Measurements from ENCODE around the gene SPAG6. TPM values are rescaled to one million over a fixed set of nuclear protein-coding genes. Genes with fewer than 3 reads are reported as not detected.

The SPAG6 gene
- polyA plus RNA-seq, 3 donors = 0.11 to 0.13 TPM; not detected in 1

- Histone ChIP-seq H3K9ac (ENCODE audit: insufficient read depth, low read length, poor library complexity, severe bottlenecking) (no peak overlapping the region), H3K4me3 (replicated peaks in 1 of 3; ENCODE audit: low read depth in 2 of 3, low read length in 3 of 3) (no peak overlapping the region), H3K27me3 (ENCODE audit: control insufficient read depth in 2 of 2, insufficient read depth in 2 of 2, low read length in 2 of 2) (no peaks in the 10 kb centered on the region), H3K4me2 (replicated peaks; ENCODE audit: extremely low read depth, low read length, poor library complexity, severe bottlenecking) (no peak overlapping the region), H3K79me2 (ENCODE audit: insufficient read depth, low read length) (no peaks in the 10 kb centered on the region), H4K20me1 (ENCODE audit: insufficient read depth, low read length) (no peaks in the 10 kb centered on the region), H3K9me3 (replicated peaks in 1 of 2; ENCODE audit: control insufficient read depth in 1 of 2, insufficient read depth in 1 of 2, low read length in 2 of 2) (no peaks in the 10 kb centered on the region), H3K27ac (ENCODE audit: low read depth in 1 of 2, low read length in 2 of 2) (no peak overlapping the region), H2AFZ (ENCODE audit: insufficient read depth, low read depth, low read length, poor library complexity, severe bottlenecking) (no peak overlapping the region), H3K36me3 (replicated peaks in 1 of 2; ENCODE audit: control insufficient read depth in 1 of 2, insufficient read depth in 2 of 2, low read length in 2 of 2) (no peaks in the 10 kb centered on the region), H3K4me1 (ENCODE audit: control insufficient read depth in 1 of 2, insufficient read depth in 2 of 2, low read length in 2 of 2) (no peaks in the 10 kb centered on the region)
- Mint-ChIP-seq H3K27ac (no peak overlapping the region), H3K9me3 (no peaks in the 10 kb centered on the region), H3K4me1 (no peaks in the 10 kb centered on the region), H3K36me3 (no peaks in the 10 kb centered on the region), H3K4me3 (no peak overlapping the region), H3K27me3 (ENCODE audit: low read depth in 3 of 3) (peaks cover 0 to 6% (median 3%) of the 10 kb centered on the region in 3 donors)
- no peak for TF ChIP-seq CTCF (IDR thresholded peaks at IDR 0.05)
- no peak for DNase-seq
- intact Hi-C loops (cut with micrococcal nuclease) = no loop called here
- WGBS (ENCODE audit: insufficient coverage) = 83% methylated on average over 4 of the region's 9 CpGs
These were observed 113.2 kb downstream of the SPAG6 start for GRCh38 chr10:22458272-22459038.

DNA sequence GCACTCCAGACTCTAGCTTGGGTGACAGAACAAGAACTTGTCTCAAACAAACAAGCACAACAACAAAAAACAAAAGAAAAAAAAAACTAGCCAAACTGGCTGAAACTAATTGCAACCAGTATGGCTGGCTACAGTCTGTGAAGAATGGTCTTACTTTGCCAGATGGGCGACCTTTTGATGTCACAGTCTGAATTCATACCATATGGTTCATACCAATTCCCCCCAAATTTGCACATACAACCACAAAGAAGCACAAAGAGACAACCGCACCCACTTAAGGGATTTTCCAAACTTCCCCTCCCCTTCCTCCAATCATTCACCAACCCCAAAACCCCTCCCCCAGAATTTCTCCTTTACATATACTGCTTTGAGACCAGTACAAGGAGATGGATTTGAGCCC lies 114.2 kb downstream of the SPAG6 start:
- H3K9ac ChIP-seq (ENCODE audit: insufficient read depth, low read length, poor library complexity, severe bottlenecking) = no peak overlapping the region
- Mint-ChIP-seq H3K27me3 (ENCODE audit: low read depth in 3 of 3) (peaks cover 0 to 6% (median 3%) of the 10 kb centered on the region in 3 donors), H3K9me3 (no peaks in the 10 kb centered on the region), H3K27ac (no peak overlapping the region), H3K4me1 (no peaks in the 10 kb centered on the region), H3K36me3 (no peaks in the 10 kb centered on the region), H3K4me3 (no peak overlapping the region)
- H3K79me2 ChIP-seq (ENCODE audit: insufficient read depth, low read length) = no peaks in the 10 kb centered on the region
- TF ChIP-seq CTCF (IDR thresholded peaks at IDR 0.05) = no peak
- H2AFZ ChIP-seq (ENCODE audit: insufficient read depth, low read depth, low read length, poor library complexity, severe bottlenecking) = no peak overlapping the region
- no peaks in the 10 kb centered on the region for H3K36me3 ChIP-seq (replicated peaks in 1 of 2; ENCODE audit: control insufficient read depth in 1 of 2, insufficient read depth in 2 of 2, low read length in 2 of 2)
- no peaks in the 10 kb centered on the region for H4K20me1 ChIP-seq (ENCODE audit: insufficient read depth, low read length)
- no peak overlapping the region for H3K4me2 ChIP-seq (replicated peaks; ENCODE audit: extremely low read depth, low read length, poor library complexity, severe bottlenecking)
- intact Hi-C loops (cut with micrococcal nuclease) = no loop called here
- no peak overlapping the region for H3K4me3 ChIP-seq (replicated peaks in 1 of 3; ENCODE audit: low read depth in 2 of 3, low read length in 3 of 3)
- 71% methylated on average over 1 of the region's 2 CpGs for WGBS (ENCODE audit: insufficient coverage)
- H3K27ac ChIP-seq (ENCODE audit: low read depth in 1 of 2, low read length in 2 of 2) = no peak overlapping the region
- DNase-seq = no peak
- H3K27me3 ChIP-seq (ENCODE audit: control insufficient read depth in 2 of 2, insufficient read depth in 2 of 2, low read length in 2 of 2) = no peaks in the 10 kb centered on the region
- no peaks in the 10 kb centered on the region for H3K9me3 ChIP-seq (replicated peaks in 1 of 2; ENCODE audit: control insufficient read depth in 1 of 2, insufficient read depth in 1 of 2, low read length in 2 of 2)
- no peaks in the 10 kb centered on the region for H3K4me1 ChIP-seq (ENCODE audit: control insufficient read depth in 1 of 2, insufficient read depth in 2 of 2, low read length in 2 of 2)

All from CD14-positive monocyte (primary cell).